GM19452 (cell line): ENCODE results near the gene PTGES3L.
"Not testable (repeated sequence)": the region's sequence is repeated elsewhere in the genome, so short reads cannot be mapped to it uniquely, and the experiment has no call there.

Source experiments
- ATAC-seq: cut with Tn5 transposase; IDR thresholded peaks from one replicate; pipeline ENCODE4 v1.9.1; 2021; ENCODE audit not compliant: unreplicated experiment

PTGES3L gene

GRCh38 chr17:42922294-42922693 lies 57.6 kb downstream of the PTGES3L start:
- no peak for ATAC-seq

- ATAC-seq = no peak
Measured at GRCh38 chr17:42920922-42921321, 59.0 kb downstream of the PTGES3L start.

DNA sequence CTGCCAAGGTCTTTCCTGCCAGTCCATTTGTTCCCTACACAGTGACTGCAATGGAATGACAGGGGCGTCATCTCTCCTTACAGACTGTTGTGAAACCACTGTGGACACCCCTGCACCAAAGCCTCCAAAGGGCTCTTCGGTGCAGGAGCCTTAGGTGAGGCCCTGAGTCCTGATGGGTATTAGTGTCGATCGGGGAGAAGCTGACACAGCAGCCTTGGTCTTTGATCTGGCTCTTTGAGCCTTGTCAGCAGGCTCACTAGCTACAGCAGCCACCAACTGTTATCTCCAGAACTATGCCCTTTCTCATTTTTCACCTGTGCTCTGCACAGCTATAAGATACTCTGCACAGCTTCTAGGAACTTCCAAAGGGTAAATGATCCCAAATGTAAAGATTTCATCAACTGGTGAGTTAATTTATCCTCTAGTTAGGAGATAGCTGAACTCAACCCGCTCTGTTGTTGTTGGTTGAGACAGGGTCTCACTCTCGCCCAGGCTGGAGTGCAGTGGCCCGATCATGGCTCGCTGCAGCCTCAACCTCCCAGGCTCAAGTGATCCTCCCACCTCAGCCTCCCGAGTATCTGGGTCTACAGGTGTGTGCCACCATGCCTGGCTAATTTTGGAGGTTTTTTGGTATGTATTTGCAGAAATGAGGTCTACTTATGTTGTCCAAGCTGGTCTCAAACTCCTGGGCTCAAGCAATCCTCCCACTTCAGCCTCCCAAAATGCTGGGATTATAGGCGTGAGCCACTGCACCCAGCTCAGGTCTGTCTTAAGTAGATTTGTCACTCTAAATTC lies 59.6 kb downstream of the PTGES3L start:
- no peak for ATAC-seq

DNA sequence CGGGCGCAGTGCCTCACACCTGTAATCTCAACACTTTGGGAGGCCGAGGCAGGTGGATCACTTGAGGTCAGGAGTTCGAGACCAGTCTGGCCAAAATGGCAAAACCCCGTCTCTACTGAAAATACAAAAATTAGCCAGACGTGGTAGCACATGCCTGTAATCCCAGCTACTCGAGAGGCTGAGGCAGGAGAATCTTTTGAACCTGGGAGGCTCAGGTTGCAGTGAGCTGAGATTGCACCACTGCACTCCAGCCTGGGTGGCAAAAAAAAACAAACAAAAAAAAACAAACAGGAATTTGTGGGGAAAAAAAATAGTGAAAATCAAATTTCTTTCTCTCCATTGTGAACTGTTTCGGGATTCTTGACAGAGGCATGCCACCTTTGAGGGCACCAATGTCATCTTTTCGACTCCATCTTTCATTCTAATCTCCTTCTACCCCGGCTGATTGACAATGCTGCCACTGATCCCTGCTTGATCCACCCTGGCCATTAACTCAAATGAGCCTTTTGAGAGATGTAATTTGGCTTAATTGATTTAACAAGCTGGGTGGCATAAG lies 60.3 kb downstream of the PTGES3L start:
- ATAC-seq = not testable (repeated sequence)

- ATAC-seq = no peak
Measured at GRCh38 chr17:42918902-42919521, 60.9 kb downstream of the PTGES3L start.
